PC-3 (cell line): ENCODE data around the gene PTPRD.

Experiments used
- CTCF ChIP-seq: fragments of 300-600 bp; sonication (generic); conservative IDR thresholded peaks from 2 replicates; pipeline ENCODE4 v1.5.1; 2017; ENCODE audit warnings: antibody characterized with exemption, low read depth, mild to moderate bottlenecking, low read length
- EZH2 ChIP-seq: fragments of 300-600 bp; sonication (generic); IDR thresholded peaks from one replicate; pipeline ENCODE4 v1.6.1; 2017; ENCODE audit warnings: antibody characterized with exemption, mild to moderate bottlenecking, low read length; ENCODE audit not compliant: unreplicated experiment
- EZH2phosphoT487 ChIP-seq: fragments of 300-600 bp; sonication (generic); IDR thresholded peaks from 2 replicates; pipeline ENCODE4 v1.6.1; 2018; ENCODE audit warnings: mild to moderate bottlenecking, antibody characterized with exemption, low read length, borderline replicate concordance

- TF ChIP-seq CTCF (no peak), EZH2 (no peak), EZH2phosphoT487 (no peak)
Observed at GRCh38 chr9:8647824-8648223, 1965.0 kb downstream of the PTPRD start.
